GM12878 (cell line): ENCODE measurements around the gene DPH1. TPM values are rescaled to one million over a fixed set of nuclear protein-coding genes. Genes with fewer than 3 reads are reported as not detected.

Source experiments
- ATAC-seq: fragments of 200-7000 bp; cut with Tn5 transposase; 3 replicates; pipeline ENCODE4 v1.9.1; 2020; ENCODE audit warnings: mild to moderate bottlenecking, moderate library complexity
- BruUV-seq: library from RNA; stranded (reverse); fragments of 400-500 nt; replicated peaks from 2 replicates; lab custom pipeline; 2021; lab: Mats Ljungman, UMichigan
- CTCF ChIA-PET: fragments of 300-600 bp; sonication (Branson Sonifier 250); formaldehyde crosslinking; extraction: SDS; loops from one replicate; lab custom pipeline; 2021; ENCODE audit warnings: inconsistent platforms; lab: Yijun Ruan, JAX
- POLR2A ChIA-PET: fragments of 350-600 bp; formaldehyde crosslinking; extraction: SDS; loops from one replicate; lab custom pipeline; 2021; ENCODE audit warnings: inconsistent platforms; lab: Charles Lee
- RAD21 ChIA-PET: fragments of 300-600 bp; sonication (Branson Sonifier 250); formaldehyde crosslinking; loops from one replicate; lab custom pipeline; 2023; ENCODE audit warnings: antibody characterized with exemption; ENCODE audit not compliant: unreplicated experiment; lab: Charles Lee
- SMC1A ChIA-PET: fragments of 300-600 bp; sonication (Branson Sonifier 250); formaldehyde crosslinking; loops from one replicate; lab custom pipeline; 2023; ENCODE audit not compliant: unreplicated experiment, uncharacterized antibody; lab: Charles Lee
- DNase-seq: peaks from one replicate; pipeline ENCODE4 v3.0.0-alpha.2; 2011; ENCODE audit warnings: low read depth, low spot score
- FAIRE-seq: peaks from 3 replicates; lab custom pipeline; 2011; peaks lifted over from hg19 to GRCh38; lab: Jason Lieb, UNC
- H2AFZ ChIP-seq: 2 replicates; pipeline ENCODE4 v1.6.0; 2011; ENCODE audit warnings: low read depth, low read length, control low read depth; ENCODE audit not compliant: control insufficient read depth
- H3K27ac ChIP-seq: 2 replicates; pipeline ENCODE4 v1.5.1; 2011; ENCODE audit warnings: control low read depth; ENCODE audit not compliant: control insufficient read depth, insufficient read depth
- H3K27me3 ChIP-seq, 2 experiments: replicated peaks in 1 of 2; 2 replicates each; pipeline versions ENCODE4 v1.6.0 to v1.6.1; 2011; ENCODE audit warnings: low read length in 1 of 2; ENCODE audit not compliant: control insufficient read depth in 2 of 2, insufficient read depth in 2 of 2
- H3K36me3 ChIP-seq, 2 experiments: 2 replicates each; pipeline ENCODE4 v1.5.1; 2011; ENCODE audit warnings: low read length in 1 of 2; ENCODE audit not compliant: control insufficient read depth in 2 of 2, insufficient read depth in 2 of 2
- H3K4me1 ChIP-seq: 2 replicates; pipeline ENCODE4 v1.6.1; 2011; ENCODE audit warnings: mild to moderate bottlenecking, low read length, moderate library complexity, mixed read lengths; ENCODE audit not compliant: control insufficient read depth, insufficient read depth
- H3K4me2 ChIP-seq: 2 replicates; pipeline ENCODE4 v1.6.0; 2011; ENCODE audit warnings: control low read depth; ENCODE audit not compliant: control insufficient read depth, insufficient read depth
- H3K4me3 ChIP-seq: fragments of 200-600 bp; sonication (generic); 2 replicates; pipeline ENCODE4 v1.5.1; 2016
- H3K79me2 ChIP-seq: 2 replicates; pipeline ENCODE4 v1.6.0; 2011; ENCODE audit warnings: low read length; ENCODE audit not compliant: control insufficient read depth, insufficient read depth
- H3K9ac ChIP-seq: 2 replicates; pipeline ENCODE4 v1.8.0; 2011; ENCODE audit warnings: low read length, control low read depth, mixed read lengths; ENCODE audit not compliant: control insufficient read depth, insufficient read depth
- H3K9me3 ChIP-seq: replicated peaks from 3 replicates; pipeline ENCODE4 v1.5.1; 2011; ENCODE audit warnings: mild to moderate bottlenecking, low read length; ENCODE audit not compliant: control insufficient read depth, insufficient read depth
- H4K20me1 ChIP-seq: 2 replicates; pipeline ENCODE4 v1.6.0; 2011; ENCODE audit not compliant: control insufficient read depth, insufficient read depth
- EED ChIP-seq: sonication (generic); IDR thresholded peaks from 2 replicates; pipeline ENCODE4 v1.6.1; 2016; ENCODE audit warnings: antibody characterized with exemption, low read depth
- PAX8 ChIP-seq: fragments of 450-650 bp; IDR thresholded peaks from 2 replicates; pipeline ENCODE4 v1.6.1; 2017; ENCODE audit warnings: mild to moderate bottlenecking, moderate library complexity
- TCF7 ChIP-seq: IDR thresholded peaks from 2 replicates; pipeline ENCODE4 v1.6.1; 2014; ENCODE audit warnings: antibody characterized with exemption, borderline replicate concordance
- YBX1 ChIP-seq: fragments of 450-650 bp; IDR thresholded peaks from 2 replicates; pipeline ENCODE4 v1.6.1; 2016; ENCODE audit warnings: antibody characterized with exemption
- WGBS: methylation state at CpG from one replicate; pipeline ENCODE4 v1.1.6; 2016; ENCODE audit warnings: low lambda C conversion rate; ENCODE audit not compliant: insufficient replicate concordance, insufficient coverage; ENCODE audit errors: missing lambda C conversion rate; 5-methylcytosine and 5-hydroxymethylcytosine counted together
- in situ Hi-C: fragments of 300-500 bp; cut with MboI; formaldehyde crosslinking; loops from 9 replicates; pipeline ENCODE4 v1.14.3; 2018; ENCODE audit warnings: mixed read lengths
- intact Hi-C: fragments of 100-400 bp; cut with micrococcal nuclease; formaldehyde crosslinking; loops from one replicate; pipeline ENCODE4 v1.14.2; 2022; ENCODE audit not compliant: unreplicated experiment
- polyA plus RNA-seq, 11 experiments: library from polyadenylated mRNA; depleted of rRNA in 4 of 11; unstranded in 6 of 11; stranded (reverse) in 5 of 11; fragments of >200 nt; fragmentation: Nextera tagmentation in 4 of 11; fragmentation: Illumina TruSeq in 1 of 11; extraction: Ambion mirVana in 4 of 11; extraction: Trizol in 1 of 11; gene quantifications; 1 replicate in 1 of 11; 2 replicates in 10 of 11; pipeline versions ENCODE4 v1.2.1 to v1.2.3, GENCODE V29; 2011 to 2016; ENCODE audit warnings: inconsistent platforms in 2 of 11, missing spikeins in 2 of 11, low read depth in 1 of 11
- total RNA-seq, 4 experiments: library from RNA; depleted of rRNA in 3 of 4; stranded (reverse); fragments of >200 nt in 3 of 4; fragmentation: Illumina TruSeq in 1 of 4; extraction: Trizol in 1 of 4; gene quantifications; 2 replicates each; pipeline versions ENCODE4 v1.2.1 to v1.2.3, GENCODE V29; 2013 to 2021
- TF ChIP-seq, protein P1 (sequence below): fragments of 150-350 bp; IDR thresholded peaks from 2 replicates; pipeline ENCODE4 v1.6.1; 2014; ENCODE audit warnings: mild to moderate bottlenecking, low read depth, low read length

DPH1 gene
- total and polyA plus RNA-seq, 10 of the 15 experiments (the other 5 are each of a cell fraction or from before 2014, with no cell fraction given): 0.29 to 33.6 (median 20.2) TPM

- TF ChIP-seq, protein P1, sequence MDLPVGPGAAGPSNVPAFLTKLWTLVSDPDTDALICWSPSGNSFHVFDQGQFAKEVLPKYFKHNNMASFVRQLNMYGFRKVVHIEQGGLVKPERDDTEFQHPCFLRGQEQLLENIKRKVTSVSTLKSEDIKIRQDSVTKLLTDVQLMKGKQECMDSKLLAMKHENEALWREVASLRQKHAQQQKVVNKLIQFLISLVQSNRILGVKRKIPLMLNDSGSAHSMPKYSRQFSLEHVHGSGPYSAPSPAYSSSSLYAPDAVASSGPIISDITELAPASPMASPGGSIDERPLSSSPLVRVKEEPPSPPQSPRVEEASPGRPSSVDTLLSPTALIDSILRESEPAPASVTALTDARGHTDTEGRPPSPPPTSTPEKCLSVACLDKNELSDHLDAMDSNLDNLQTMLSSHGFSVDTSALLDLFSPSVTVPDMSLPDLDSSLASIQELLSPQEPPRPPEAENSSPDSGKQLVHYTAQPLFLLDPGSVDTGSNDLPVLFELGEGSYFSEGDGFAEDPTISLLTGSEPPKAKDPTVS: no peak
- TF ChIP-seq PAX8 (no peak), YBX1 (no peak)
Measured at GRCh38 chr17:2035541-2036488, 5.9 kb downstream of the DPH1 start (continued).

DNA sequence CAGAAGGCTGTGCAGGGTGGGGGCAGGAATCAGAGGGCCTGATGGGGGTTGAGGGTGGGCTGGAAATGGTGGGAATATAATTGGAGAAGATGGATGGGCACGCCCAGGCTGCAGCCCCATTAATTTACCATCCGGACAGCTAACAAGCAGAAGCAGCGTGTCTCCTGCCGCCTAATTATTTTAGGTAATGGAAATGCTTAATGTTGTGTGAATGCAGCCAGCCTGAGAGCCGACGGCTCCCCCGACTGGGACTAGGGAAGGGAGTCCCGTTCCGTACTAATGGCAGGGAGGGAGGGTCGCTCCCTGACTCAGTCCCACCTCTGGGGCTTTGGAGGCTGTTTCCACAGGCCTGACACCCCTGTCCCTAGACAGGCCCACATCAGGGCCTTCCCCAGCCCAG, 7.2 kb downstream of the DPH1 start:
- SMC1A ChIA-PET: no interaction called here
- POLR2A ChIA-PET: no interaction called here
- Histone ChIP-seq H3K4me3 (no peak overlapping the region), H3K4me2 (no peak overlapping the region), H2AFZ (no peak overlapping the region), H3K27ac (no peak overlapping the region), H3K36me3 (peaks cover 5 to 9% of the 10 kb centered on the region in 2 experiments; a peak in 3 of 4 replicates), H3K4me1 (peaks cover 10% of the 10 kb centered on the region; the same call in 1 of the 2 replicates), H3K79me2 (peaks cover 2% of the 10 kb centered on the region), H3K9ac (no peak overlapping the region), H3K9me3 (no peaks in the 10 kb centered on the region), H3K27me3 (no peaks in the 10 kb centered on the region), H4K20me1 (no peaks in the 10 kb centered on the region)
- in situ Hi-C loops: no loop called here
- CTCF ChIA-PET: no interaction called here
- FAIRE-seq: no peak
- intact Hi-C loops: no loop called here
- TF ChIP-seq EED: no peak
- TF ChIP-seq TCF7: no peak
- 95% methylated on average over 10 of the region's 10 CpGs for WGBS
- BruUV-seq: no TSS peak
- no peak for DNase-seq
- no peak for ATAC-seq
- RAD21 ChIA-PET: no interaction called here
